NCI-H2029 treated with DMSO at 0.1 percent for 48 hours (cell line): ENCODE results near the gene CRHR1.
"Not testable (repeated sequence)": the region's sequence is repeated elsewhere in the genome, so short reads cannot be mapped to it uniquely, and the experiment has no call there.

Source experiments
- DNase-seq: peaks from one replicate; lab custom pipeline; 2025; lab: John Stamatoyannopoulos, UW

The CRHR1 gene

DNA sequence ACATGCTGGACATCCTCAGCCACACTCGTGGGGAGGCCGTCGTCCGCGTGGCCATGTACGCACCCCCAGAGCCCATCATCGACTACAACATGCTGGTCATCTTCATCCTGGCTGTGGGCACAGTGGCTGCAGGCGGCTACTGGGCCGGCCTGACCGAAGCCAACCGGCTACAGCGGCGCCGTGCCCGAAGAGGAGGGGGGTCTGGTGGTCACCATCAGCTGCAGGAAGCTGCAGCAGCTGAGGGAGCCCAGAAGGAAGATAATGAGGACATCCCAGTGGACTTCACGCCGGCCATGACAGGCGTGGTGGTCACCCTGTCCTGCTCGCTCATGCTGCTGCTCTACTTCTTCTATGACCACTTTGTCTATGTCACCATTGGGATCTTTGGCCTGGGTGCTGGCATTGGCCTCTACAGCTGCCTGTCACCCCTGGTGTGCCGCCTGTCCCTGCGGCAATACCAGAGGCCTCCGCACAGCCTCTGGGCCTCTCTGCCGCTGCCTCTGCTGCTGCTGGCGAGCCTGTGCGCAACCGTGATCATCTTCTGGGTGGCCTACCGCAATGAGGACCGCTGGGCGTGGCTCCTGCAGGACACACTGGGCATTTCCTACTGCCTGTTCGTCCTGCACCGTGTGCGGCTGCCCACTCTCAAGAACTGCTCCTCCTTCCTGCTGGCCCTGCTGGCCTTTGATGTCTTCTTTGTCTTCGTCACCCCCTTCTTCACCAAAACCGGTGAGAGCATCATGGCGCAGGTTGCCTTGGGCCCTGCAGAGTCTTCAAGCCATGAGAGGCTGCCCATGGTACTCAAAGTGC is 61.5 kb downstream of the CRHR1 start:
- DNase-seq: no peak

DNA sequence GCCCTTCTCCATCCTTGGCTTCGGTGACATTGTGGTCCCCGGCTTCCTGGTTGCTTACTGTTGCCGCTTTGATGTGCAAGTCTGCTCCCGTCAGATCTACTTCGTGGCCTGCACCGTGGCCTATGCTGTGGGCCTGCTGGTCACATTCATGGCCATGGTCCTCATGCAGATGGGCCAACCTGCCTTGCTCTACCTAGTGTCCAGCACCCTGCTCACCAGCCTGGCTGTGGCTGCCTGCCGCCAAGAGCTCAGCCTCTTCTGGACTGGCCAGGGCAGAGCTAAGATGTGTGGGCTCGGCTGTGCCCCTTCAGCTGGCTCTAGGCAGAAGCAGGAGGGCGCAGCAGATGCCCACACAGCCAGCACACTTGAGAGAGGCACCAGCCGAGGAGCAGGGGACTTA is 62.1 kb downstream of the CRHR1 start:
- DNase-seq: no peak

DNA sequence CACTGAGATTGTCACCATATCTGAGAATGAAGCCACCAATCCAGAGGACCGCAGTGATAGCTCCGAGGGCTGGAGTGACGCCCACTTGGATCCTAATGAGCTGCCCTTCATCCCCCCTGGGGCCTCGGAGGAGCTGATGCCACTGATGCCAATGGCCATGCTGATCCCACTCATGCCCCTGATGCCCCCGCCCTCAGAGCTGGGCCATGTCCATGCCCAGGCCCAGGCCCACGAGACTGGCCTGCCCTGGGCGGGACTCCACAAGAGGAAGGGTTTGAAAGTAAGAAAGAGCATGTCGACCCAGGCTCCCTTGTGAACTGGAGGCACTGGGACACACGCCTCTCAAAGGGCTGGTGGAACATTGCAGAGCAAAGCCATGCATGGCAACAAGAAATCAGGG is 62.5 kb downstream of the CRHR1 start:
- DNase-seq: no peak

GRCh38 chr17:45847101-45847500 is 63.0 kb downstream of the CRHR1 start:
- no peak for DNase-seq

- no peak for DNase-seq
These were observed 63.6 kb downstream of the CRHR1 start for GRCh38 chr17:45847747-45848146.

DNA sequence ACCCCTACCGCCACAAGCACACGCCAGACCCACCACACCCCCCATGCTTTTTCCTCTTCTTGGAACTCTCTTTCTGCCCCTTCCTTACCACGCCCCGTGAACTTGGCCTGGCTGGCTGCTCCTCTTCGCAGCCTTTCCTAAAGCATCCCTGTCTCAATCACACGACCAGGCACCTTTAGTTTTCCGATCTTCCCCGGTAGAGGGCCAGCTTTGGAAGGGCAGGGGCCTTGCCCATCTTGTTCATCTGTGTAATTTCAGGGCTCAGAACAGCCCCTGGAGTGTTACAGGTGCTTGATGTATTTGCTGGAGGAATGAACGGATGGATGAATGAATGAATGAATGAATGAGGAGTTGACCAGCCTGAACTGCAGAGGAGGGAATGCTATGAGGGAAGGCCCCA is 64.3 kb downstream of the CRHR1 start:
- no peak for DNase-seq

DNA sequence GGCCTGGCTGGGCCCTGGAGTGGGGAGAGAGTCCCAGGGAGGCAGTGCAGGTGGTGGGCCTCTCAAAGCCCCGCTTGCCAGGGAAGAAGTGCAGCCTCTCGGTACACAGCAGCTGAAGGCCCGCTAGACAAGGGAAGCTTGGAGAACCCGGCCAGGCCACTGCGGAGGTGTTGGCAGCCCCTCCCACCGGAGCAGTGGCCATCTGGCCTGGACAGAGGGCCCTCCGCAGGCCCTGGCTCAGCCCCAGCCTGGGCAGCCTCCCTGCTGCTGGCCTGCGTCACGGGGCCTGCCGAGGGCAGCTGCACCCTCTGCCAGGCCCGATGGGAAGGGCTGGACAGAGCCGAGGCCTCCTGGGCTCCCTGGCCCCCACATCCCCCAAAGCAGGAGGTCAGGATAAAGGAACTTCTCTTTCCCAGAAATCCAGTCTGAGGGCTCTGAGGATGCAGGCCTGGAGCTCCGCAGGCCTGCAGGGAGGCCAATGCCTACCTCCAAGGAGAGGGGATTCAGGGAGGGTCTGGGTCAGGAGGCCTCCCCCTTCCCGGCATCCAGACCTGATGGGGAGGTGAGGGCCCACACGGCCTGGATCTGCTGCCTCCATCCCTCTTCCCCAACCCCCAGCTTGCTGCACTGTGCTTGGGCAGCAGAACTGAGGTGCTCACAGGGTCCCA is 64.9 kb downstream of the CRHR1 start:
- DNase-seq: no peak

DNA sequence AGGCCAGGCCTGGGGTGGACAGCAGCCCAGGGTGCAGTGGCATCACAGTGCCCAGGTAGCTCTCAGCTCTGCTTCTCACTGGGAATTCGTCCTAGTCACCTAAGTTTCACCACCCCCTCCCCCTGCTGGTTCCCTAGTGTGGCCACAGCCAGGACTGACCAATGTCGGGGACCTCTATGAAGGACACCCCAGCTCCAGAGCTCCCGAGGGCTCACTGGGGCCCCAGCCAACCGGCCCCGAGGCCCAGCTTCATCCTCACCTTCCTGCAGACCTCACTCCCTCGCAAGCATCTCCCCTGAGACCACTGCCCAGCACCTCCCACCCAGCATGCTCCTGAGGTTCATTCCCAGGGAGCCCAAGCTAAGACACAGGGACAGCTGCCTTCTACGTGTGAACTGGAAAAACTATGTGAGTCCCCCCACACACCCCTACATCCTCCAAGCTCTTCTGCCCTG is 65.4 kb downstream of the CRHR1 start:
- no peak for DNase-seq

GRCh38 chr17:45850011-45850410 is 65.9 kb downstream of the CRHR1 start:
- DNase-seq: no peak

DNA sequence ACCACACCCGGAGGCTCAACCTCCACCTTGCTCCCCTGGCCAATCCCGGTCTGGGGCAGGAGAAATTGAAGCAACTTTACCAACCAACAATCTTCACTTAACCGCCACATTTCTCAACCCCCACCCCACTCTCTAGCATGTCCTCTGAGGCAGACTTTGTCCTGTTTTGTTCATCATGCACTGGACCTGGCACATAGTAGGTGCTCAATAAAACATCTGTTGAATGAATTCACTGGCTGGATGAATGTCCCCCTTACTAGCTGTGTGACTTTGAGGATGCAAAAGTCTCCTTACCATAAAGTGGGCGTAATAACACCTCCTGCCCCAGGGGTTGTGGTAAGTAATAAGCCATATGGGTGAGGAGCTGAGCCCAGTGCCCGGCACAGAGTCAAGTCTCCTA is 66.3 kb downstream of the CRHR1 start:
- no peak for DNase-seq

DNA sequence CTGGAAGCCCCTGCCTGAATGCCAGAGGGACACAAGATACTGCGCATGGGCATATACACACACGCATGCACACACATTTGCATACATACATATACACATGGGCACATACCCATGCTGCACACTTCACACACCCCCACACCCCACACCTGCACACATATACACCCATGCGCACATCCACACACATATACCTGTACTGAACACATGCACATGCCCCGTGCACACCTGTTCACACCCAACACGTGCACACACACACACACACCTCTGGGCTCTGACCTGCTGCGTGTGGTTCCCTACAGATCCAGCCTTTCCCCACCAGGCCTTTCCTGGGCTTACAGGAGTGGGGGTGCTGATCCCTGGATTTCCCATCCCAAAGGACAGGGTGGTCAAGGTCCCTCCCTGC is 66.9 kb downstream of the CRHR1 start:
- no peak for DNase-seq

GRCh38 chr17:45851464-45851863 is 67.3 kb downstream of the CRHR1 start:
- no peak for DNase-seq

GRCh38 chr17:45851873-45852272 is 67.8 kb downstream of the CRHR1 start:
- DNase-seq: no peak

DNA sequence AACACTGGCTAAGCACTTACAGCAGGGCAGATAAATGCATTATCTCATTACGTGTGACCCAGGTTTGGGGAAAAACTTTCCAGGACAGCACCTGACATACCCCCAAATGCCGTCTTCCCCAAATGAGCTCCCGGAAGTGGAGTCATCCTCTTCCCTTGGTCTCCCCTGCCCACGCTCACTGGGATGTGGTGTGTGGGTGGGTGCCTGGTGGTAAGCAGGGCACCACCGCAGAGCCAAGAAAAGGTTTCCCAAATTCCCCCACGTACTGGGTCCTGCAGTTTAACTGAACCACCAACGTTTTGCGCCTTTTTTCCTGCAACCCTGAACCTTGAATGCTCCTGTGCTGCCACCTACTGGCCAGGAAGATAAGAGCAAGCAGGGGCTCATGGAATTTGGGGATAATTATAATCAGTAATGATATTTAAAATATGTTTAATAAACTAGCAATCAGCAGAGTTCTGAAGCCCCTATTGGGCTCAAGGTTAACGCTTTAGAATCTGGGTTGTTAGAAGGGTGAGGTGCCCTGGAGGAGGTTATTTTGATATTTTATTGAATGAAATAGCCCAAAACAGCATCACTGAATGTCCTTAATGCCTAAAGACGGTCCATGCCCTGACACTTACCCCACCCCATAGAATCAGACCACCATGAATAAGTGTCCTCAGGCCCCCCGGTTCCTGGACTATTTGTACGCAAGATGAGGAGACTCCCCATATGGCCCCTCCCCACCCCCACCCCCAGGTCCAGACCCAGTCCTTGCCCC is 68.6 kb downstream of the CRHR1 start:
- peak; percentile 8 for DNase-seq

DNA sequence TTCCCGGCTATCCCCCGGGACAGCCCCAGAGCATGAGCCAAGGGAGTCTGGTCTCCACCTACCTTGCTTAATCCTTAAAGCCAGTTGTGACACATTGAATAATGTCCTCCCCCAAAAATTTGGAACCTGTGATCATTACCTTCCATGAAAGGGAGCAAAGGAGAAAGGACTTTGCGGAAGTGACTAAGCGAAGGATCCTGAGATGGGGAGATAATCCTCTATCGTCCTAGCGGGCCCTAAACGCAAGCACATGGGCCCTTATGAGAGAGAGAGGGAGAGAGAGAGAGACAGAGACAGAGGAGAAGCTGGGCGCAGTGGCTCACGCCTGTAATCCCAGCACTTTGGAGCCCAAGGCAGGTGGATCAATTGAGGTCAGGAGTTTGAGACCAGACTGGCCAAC is 70.1 kb downstream of the CRHR1 start:
- DNase-seq: no peak

DNA sequence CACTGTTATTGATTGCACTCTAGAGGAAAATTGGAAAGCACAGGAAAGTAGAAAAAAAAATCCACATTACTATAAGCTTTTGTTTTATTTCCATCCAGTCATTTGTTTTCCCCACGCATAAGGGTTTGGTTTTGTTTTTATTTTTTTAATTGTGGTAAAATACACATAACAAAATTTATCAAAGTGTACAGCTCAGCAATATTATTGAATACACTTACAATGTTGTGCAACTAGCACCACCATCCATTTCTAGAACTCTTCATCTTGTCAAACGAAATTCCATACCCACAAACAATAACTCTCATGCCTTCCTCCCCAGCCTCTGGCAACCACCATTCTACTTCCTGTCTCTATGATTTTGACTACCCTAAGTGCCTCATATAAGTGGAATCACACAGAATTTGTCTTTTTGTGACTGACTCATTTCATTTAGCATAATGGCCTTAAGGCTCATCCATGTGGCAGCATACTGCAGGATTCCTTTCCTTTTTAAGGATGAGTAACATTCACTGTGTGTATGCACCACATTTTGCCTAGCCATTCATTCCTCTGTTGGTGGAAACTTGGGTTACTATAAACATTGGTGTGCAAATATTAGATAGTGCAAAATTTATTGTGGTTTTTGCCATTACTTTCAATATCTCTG is 71.7 kb downstream of the CRHR1 start:
- DNase-seq: no peak

GRCh38 chr17:45857977-45858708 is 74.0 kb downstream of the CRHR1 start:
- no peak for DNase-seq

- DNase-seq: no peak
These were observed 77.0 kb downstream of the CRHR1 start for GRCh38 chr17:45861165-45861564.

DNA sequence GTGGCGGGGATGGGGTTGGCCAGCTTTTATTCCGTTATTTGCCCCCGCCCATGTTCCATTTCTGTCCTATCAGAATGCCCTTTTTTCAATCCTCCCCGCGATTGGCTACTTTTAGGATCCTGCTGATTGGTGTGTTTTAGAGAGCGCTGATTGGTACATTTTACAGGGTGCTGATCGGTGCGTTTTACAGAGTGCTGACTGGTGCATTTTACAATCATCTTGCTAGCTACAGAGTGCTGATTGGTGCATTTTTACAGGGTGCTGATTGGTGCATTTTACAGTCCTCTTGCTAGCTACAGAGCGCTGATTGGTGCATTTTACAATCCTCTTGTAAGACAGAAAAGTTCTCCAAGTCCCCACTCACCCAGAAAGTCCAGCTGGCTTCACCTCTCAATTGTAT is 78.0 kb downstream of the CRHR1 start:
- not testable (repeated sequence) for DNase-seq

DNA sequence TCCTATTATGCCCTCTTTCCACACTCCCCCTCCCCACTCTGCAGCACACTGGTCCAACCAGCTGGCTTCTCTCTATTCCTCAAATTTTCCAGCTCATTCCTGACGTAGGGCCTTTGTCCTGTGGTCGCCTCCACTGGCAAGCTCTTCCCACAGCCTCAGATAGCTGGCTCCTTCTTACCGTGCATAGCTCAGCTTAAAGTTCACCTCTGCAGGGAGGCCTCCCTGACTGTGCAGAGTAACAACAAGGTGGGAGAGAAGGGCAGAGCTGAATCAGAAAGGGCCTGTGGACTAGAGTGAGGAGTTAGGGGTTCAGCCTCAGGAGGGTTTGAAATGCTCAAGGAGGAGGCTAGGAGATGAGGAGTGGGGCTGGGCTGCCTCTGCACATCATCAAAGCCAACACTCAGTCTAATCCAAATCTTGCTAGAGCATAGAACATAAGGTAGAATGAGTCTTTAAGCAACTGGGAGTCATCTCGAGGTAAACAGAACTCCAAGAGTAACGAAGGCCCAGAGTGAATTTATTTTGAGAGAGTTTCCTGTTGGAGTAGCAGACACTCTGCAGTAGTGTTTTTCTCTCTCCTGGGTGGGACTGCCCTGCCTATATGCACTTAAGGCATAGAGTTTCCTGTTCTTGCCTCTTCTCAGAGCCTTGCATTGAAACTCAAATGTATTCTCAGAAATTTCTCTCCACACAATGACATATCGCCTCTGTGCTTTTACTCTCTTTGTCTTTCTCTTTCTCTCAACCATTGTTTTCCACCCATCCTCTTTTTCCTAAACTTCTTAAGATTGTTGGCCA is 79.9 kb downstream of the CRHR1 start:
- DNase-seq: no peak

DNA sequence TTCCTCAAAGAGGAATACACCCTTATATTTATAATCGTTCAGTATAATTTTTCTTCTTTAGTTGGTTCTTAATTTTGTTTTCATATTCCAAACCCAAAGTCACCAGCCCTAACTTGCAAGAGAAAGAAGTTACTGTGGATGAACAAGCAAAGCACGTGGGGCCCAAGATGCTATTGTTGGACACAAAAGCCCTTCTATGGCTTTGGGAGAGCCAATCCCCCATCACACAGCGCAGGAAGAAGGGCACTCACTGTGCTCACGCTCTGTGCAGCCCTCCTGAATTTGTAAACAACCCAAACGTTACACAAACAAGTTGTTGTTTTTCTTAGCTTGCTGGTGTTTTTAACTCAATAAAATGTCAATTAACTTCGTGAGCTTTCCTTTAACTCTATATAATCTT is 83.1 kb downstream of the CRHR1 start:
- DNase-seq: no peak
